GM12872 (cell line): ENCODE results near the gene SH3RF2.

ENCODE experiments used
- CTCF ChIP-seq: IDR thresholded peaks from 3 replicates; pipeline ENCODE4 v1.5.1; 2011; ENCODE audit warnings: low read depth, mild to moderate bottlenecking, low read length, moderate library complexity; ENCODE audit not compliant: insufficient read depth

SH3RF2 gene

GRCh38 chr5:145975361-145976066 is 39.1 kb downstream of the SH3RF2 start:
- no peak for TF ChIP-seq CTCF

DNA sequence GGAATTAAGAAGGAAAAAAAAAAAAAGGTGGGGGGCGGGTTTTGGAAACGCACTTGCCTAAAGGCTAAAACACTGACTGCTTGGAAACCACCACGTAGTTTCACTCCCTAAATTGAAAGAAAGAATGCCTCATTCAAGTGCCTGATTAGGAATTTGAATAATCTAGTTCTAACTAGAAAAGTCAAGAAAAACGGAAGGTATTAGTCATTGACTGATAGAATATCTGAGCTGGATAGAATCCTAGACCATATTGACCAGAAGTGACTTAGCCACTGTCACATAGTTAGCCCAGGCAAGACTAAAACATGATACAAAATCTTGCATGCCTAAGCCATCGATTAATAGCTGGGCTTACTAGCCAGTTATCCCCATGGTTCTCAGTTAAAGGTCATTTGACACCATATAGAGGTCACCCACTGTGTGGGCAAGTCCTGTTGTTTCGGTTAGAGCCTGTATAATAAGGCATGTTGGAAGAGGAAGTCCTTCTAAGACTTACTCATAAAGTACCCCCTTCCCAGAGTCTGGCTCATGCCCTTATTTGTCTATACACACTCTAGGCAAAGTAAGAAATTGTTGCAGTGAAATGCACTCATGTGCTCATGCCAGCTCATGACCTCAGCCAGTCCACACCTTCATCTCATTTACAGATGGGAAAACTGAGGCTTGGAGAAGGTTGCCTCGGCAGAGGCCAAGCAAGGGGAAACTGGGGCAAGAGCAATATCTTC is 40.2 kb downstream of the SH3RF2 start:
- no peak for TF ChIP-seq CTCF

DNA sequence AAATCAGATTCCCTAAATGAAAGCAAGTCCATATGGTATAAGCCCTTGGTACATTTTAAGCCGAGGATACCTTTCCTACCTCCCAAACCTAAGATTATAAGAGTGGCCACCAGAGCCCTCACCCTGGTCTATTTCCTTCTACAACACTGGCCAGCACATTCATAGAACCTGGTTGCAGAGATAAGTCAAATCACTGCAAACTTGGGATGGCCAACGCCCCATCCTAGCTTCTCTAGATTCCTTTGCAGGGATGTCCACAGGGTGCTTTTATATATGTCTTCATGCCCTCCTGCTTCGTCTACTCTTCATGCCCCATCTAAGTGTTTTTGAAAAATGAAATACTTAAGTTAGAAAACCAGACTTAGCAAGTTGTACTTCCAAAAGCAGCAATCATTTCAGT is 41.8 kb downstream of the SH3RF2 start:
- TF ChIP-seq CTCF, result no peak

- TF ChIP-seq CTCF, result no peak
Observed at GRCh38 chr5:145978708-145979107, 42.3 kb downstream of the SH3RF2 start.

DNA sequence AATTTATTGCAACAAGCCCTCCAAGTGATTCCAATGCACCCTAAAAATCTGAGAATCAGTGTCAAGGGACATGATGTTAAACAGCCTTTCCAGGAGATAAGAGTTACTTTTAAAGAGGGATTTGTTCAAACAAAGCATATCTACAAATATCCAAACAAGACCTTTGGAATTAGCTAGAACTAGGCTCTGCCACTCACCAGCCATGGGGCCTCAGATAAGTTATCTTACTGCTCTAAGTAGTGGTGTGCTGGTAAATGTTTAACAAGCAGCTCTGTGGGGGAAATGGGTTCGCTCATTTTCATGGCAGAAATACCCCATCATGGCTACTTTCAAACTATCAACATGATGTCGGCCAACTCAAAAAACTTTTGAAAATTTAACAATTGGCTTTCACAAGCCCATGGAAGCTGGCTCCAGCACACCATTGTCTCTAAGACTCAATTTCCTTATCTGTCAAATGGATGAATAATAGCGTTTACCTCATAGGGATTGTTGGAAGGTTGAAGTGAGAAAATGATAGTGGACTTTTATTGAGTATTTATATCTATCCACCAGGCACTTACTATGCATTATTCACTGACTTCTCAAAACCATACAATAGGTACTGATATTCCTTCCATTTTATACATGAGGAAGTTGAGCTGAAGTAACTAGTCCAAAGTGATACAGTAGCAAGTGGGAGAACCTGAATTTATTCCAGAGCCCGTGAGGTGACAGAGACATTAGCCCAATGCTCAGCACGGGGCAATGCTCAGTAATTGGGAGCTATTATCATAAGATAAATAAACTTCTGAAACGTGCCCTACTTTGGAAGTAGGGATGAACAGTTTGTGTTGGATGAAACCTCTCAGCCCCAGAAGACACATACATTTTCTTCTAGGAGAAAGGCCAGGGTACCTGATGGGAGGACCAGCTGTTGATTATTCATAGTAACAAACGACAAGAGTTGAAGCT is 43.2 kb downstream of the SH3RF2 start:
- no peak for TF ChIP-seq CTCF

GRCh38 chr5:145980259-145980658 is 43.9 kb downstream of the SH3RF2 start:
- TF ChIP-seq CTCF, result no peak

- no peak for TF ChIP-seq CTCF
Observed at GRCh38 chr5:145980718-145981117, 44.3 kb downstream of the SH3RF2 start.
